ENCODE results near the gene MYO1G.
"Not testable (repeated sequence)": the region's sequence is repeated elsewhere in the genome, so short reads cannot be mapped to it uniquely, and the experiment has no call there.

Gene MYO1G

DNA sequence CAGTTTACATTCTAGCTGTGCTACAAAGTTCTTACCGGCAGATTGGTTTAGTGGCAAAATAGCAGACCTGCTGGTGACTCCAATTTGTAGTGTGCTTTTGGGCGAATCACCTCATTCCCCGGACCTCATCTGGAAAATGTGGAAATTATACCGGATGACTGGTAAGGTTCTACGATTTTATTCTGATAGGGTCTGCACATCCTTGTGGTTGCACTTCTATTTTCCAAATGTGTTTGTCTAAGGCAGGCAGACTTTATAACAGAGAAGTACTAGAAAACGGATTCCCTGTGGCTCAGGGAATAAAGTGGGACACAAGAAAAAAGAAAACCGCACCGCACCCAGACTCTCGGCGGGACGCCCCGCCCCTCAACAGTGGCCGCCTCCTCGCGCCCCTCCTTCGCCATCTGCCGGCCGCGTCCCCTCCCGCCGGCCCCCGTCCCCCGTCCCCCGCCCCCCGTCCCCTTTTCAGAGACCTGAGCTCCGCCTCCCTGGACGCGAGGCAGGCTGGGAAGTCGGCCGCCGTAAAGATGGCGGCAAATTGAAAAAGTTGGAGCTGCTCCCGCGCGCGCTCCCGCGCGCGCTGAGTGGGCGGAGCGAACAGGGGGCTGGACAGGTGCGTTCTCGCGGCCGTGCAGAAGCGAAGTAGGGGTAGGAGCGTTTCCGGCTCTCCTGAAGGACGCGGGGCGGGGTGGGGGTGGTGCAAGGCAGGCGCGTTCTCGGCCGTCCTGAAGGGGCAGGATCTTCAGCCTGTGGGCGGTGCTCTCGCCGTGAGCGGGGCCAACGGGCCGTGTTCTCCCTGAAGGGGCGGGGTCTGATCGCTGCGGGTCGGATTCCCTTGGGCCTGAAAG is 20.7 kb upstream of the MYO1G start:
- peak; percentile 82 to 100 (median 98) for DNase-seq

DNA sequence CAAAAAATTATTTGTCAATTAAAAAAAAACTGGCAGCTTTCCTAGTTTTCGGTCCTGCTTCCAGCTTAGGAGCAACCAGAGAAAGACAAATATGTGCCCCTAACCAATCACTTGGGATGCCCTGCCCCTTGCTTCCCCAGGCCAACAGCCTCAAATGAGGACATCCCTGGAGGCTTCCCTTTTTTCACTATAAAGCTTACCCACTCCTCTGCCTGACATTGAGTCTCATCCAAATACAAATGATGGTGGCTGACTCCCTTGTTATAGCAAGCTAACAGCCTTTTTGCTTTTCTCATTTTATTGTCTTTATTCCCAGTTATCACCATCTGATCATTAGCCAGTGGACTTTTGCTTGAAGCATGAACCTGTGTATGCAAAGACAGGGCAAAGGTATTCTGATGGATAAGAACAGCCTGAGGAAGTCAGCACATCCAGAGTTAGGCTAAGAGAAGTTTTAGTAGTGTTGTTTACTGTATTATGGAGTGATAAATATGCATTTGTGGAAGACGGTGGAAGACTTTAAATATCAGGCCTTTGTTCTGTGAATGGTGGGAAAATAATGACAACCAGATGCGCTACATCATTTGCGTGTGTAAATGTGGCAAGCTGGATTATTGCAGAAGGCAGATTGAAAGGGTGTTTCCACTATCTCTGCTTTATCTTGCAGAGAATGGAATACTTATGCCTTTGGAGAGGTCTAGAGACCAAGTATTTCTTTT is 19.5 kb upstream of the MYO1G start:
- no peak for DNase-seq

DNA sequence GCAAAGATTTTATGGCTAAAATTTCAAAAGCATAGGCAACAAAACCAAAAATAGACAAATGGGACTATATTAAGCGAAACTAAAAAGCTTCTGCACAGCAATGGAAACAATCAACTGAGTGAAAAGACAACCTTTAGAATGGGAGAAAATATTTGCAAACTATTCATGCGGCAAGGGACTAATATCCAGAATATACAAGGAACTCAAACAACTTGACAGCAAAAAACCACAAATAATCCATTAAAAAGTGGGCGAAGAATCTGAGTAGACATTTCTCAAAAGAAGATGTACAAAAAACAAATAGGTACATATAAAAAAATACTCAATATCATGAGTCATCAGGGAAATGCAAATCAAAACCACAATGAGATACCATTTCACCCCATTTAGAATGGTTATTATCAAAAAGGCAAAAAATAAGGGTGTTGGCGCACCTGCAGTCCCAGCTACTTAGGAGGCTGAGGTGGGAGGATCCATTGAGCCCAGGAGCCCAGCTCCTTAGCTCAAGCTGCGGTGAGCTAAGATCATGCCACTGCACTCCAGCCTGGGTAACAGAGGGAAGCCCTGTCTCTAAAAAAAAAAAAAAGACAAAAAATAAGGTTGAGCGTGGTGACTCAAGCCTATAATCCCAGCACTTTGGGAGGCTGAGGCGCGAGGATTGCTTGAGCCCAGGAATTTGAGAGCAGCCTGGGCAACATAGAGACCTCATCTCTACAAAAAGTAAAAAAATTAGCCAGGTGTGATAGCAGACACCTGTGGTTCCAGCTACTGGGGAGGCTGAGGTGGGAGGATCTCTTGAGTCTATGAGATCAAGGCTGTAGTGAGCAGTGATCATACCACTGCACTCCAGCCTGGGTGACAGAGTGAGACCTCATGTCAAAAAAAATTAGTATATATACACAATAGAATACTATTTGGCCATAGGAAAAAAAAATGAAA is 17.0 kb upstream of the MYO1G start:
- no peak for DNase-seq

DNA sequence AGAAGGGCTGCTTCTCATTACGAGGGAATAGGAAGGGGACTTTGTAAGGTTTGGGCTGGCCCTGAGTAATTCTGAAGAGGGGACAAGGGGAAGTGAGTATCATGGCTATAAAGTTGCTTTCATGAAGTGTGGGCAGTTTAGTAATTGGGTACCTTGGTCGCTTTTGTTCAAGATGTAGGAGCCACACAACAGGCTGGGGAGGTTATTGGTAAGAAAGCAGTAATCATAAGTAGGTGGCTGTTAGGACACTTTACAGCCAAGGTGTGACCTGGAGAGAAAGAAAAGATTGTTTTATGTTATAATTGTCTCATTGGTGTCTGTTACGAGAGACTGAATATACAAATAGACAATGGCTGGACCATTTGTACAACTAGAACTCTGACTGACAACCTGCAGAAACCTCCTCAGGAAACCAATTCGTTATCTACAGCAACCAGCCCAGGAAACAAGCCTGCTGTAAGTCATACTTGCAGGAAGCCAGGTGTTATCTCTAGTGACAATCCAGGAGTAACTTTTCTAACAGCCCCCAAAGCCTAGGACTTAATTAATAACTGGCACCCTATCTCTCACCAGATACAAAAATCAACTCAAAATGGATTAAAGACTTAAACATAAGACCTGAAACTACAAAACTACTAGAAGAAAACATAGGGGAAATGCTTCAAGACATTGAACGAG is 16.2 kb upstream of the MYO1G start:
- DNase-seq: no peak

DNA sequence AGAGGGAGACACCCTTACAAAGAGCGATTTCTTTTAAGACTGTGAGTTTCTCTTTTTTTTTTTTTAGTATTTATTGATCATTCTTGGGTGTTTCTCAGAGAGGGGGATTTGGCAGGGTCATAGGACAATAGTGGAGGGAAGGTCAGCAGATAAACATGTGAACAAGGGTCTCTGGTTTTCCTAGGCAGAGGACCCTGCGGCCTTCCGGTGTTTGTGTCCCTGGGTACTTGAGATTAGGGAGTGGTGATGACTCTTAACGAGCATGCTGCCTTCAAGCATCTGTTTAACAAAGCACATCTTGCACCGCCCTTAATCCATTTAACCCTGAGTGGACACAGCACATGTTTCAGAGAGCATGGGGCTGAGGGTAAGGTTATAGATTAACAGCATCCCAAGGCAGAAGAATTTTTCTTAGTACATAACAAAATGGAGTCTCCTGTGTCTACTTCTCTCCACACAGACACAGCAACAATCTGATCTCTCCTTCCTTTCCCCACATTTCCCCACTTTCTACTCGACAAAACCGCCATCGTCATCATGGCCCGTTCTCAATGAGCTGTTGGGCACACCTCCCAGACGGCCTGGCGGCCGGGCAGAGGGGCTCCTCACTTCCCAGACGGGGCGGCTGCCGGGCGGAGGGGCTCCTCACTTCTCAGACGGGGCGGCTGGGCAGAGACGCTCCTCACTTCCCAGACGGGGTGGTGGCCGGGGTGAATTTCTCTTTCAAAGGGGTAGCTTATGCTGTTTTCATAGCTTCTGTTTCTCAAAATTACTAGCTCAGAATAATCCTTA is 13.4 kb upstream of the MYO1G start:
- not testable (repeated sequence) for DNase-seq

DNA sequence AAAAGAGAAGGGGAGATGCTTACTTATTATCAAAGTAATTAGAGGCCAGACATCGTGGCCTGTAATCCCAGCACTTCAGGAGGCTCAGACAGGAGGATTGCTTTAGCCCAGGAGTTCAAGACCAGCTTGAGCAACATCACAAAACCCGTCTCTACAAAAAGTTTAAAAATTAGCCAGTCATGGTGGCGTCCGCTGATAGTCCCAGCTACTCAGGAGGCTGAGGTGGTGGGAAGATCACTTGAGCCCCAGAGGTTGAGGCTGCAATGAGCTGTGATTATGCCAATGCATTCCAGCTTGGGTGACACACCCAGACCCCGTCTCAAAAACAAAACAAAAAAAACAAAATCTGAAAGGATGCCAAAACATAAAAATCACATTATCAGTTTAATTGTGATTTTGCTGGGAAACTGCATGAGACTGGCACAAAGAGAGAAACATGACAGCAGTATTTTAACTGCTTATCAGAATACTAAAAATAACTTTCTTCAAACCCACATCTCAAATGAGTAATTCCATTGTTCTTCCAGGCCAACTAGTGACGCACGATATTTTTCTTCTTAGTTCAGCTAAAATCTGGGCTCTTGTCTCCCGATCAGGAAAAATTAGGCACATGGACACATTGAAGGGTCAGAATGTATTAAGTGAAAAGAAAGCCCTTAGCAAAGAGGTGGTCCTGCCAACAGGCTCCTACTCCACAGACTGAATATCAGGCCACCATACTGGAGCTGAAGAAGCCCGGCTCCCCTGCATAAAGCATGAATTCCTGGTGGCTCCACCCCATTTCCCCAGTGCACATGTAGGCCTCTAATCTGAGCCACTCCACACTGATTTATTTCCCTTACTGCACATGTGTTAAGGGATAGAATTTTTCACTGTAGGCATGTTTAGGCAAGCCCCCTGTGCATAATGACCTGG is 11.6 kb upstream of the MYO1G start:
- DNase-seq: no peak

DNA sequence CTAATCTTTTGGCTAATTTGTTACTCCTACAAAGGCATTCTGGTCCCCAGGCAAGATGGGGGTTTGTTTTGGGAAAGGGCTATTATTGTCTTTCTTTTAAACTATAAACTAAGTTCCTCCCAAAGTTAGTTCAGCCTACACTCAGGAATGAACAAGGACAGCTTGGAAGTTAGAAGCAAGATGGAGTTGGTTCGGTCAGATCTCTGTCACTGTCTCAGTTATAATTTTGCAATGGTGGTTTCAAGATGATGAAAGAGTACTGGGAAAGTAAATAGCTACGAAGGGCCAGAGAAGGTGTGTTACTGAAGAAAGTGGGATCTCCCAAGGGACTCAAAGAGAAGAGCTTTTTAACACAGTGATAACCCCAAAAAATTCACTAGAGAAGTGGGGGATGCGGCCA is 10.3 kb upstream of the MYO1G start:
- DNase-seq: no peak

DNA sequence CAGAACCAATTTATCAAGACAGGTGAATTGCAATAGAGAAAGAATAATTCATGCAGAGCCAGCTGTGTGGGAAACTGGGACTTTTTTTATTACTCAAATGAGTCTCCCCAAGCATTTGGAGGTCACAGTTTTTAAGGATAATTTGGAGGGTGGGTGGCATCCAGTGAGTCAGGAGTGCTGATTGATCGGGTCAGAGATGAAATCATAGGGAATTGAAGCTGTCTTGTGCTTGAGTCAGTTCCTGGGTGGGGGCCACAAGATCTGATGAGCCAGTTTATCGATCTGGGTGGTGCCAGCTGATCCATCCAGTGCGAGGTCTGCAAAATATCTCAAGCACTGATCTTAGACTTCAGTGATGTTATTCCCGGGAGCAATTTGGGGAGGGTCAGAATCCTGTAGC is 9.9 kb upstream of the MYO1G start:
- DNase-seq: no peak

DNA sequence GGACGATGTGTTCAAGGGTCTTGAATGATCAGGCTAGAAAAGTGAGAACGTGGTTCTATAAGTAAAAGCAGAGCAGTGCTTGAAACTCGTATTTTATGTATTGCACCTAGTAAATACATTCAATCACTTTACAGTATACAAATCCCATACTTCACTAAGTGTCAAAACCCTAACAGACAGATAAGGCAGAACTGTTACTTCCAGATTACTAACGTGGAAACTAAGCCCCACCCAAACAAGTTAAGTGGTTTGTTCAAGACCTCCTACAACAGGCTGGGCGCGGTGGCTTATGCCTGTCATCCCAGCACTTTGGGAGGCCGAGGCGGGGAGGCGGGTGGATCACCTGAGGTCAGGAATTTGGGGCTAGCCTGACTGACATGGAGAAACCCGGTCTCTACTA is 9.2 kb upstream of the MYO1G start:
- DNase-seq: no peak

DNA sequence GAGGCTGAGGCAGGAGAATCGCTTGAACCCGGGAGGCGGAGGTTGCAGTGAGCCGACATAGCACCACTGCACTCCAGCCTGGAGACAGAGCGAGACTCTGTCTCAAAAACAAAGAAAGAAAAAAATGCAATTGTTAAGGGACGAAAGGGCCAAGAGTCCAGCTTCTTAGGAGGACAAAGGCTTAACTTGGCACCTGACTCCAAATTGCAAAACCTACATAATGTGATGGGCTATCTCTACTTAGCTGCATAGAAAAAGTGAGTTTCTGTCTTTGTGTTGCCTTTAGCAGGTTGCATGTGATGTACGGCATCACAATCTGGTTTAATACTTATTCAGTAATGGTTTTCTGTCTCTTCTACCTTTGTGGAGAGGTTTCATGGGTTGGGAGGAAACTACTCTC is 8.6 kb upstream of the MYO1G start:
- DNase-seq: no peak

DNA sequence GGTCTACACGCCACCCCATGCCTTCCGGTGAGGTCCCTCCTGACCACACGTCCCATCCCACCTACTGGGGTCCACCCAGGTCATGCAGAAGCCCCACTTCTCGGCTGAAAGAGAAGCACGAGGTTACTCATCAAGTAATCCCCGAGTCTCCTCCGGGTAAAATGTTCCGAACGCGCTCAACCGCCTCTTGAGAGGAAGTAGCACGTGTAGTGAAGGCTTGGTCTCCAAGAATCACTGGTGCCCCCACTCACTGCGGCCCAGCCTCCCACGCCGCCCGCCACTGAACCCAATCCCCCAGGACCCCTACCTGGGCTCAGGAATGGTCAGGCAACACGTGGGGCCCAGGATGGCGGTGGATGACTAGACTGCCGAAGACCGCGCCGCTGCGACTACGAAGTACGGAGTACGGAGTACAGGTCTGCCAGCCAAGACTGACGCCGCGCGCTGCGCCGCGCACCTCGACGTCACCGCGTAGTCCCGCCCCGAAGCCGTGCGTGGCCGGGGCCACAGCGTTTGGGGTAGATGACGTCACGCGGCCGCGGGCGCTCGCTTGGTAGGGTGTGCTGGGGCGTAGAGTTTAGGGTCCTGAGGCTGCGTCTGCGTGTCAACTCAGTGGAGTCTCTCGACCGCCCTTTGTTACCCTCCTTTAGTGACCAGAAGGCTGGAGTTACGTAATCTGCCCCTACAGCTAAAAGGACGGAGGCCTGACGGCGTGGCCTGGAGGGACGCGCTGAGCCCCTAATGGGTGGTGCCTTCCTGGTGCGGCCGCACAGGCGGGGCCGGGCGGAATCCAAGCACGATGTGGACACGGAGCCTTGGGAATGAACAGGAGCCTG is 7.6 kb upstream of the MYO1G start:
- peak; percentile 51 to 95 (median 82) for DNase-seq

DNA sequence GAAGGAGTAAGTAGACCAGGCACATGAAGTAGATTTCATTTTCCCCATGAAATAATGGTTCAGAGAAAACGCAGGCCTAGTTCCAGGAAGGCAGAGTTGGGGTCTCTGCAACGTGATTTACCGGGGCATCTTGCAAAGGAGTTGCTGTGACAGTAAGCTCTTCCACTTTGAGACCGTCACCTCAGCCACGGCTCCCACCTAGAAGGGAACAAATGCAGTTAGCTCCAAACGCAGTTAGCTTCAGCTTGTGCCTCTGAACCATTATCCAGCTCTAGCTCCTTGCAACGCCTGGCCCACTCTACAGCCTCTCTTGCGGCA is 7.0 kb upstream of the MYO1G start:
- no peak for DNase-seq

DNA sequence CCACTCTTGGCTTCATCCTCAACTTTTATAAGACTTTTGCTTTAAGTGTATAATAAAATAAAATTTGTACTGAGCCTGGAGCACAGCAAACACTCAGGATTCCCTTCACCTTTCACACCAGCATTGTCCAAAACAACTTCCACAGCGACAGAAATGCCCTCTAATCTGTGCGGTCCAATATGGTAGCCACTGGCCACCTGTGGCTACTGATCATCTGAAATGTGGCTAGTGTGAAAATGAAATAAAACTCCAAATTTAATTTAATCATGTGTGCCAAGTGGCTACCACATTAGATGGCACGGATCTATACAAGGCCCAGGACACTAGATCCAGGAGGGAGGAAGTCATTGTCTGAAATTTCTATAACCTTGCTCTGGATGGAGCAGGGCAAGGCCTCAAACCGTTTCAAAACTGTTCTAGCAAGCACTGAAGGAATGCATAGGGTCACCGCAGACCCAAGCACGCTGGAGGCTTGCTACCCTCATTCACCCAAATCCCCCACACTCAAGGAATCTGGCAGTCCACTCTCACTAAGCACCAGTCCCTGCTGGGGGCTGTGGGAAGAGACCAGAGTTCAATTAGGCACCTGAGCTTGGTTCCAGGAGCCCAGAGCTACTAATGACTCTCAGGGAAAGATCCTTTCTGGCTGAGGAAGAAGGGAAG is 6.3 kb upstream of the MYO1G start:
- no peak for DNase-seq

DNA sequence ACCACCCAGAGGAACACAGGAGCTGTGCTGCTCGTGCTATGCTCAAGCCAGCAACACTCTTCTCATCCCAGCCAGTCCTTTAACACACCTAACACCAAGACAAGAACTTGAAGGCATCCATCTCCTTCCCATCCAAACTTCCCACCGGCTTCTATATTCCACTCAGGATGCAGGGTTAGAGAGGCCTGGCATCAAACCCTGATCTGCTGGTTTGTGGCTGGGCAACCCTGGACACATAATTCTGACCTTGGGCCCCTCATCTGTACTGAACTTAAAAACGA is 5.6 kb upstream of the MYO1G start:
- DNase-seq: no peak

DNA sequence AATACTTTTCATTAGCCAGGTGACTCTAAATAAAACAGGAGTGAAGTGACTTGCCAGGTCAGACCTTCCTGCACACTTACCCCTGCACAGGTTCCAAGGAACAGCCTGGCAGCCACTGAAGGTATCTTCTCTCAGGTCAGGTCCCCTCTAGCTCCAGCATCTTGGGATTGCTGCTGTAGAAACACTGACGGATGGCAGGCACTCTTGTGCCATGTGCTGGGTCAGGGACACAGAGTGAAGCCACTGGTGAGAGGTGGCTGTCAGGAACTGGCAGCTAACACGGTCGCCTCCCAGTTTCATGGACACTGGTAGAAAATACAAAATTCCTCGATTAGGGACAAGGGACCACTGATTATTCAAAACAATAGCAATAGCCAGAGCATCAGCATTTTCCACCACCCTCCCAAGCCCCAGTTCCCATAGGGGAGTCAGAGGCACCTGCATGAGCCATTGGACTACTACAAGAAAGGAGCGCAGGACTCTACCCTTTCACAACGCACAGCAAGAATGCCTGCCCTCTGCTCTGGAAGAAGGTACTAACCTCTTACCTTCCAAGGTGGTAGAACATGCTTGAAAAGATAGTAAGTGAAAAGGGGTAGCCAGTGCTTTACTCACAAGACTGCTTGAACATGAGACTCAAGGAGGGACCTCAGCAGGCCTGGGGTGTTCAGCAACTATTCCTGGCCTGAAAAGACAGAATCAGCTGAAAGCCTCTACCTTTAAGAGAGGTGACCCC is 5.1 kb upstream of the MYO1G start:
- DNase-seq: no peak

DNA sequence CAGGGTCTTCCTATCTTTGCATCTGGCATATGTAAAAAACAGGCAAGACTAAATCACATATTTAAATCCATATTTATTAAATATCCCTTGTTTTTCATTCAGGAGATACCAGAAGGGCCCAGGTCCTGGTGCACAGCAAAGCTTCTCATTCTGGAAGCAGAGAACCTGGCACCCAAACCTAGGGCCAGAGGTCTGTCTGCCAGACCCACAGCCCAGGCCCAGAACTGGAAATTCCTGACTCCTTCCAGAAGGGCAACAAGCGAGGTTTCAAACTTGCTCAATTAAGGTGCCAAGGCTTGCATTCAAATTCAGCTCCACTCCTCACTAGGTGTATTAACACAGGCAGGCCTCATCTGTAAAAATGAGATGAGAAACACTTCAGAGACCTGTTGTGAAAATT is 4.2 kb upstream of the MYO1G start:
- DNase-seq: no peak

DNA sequence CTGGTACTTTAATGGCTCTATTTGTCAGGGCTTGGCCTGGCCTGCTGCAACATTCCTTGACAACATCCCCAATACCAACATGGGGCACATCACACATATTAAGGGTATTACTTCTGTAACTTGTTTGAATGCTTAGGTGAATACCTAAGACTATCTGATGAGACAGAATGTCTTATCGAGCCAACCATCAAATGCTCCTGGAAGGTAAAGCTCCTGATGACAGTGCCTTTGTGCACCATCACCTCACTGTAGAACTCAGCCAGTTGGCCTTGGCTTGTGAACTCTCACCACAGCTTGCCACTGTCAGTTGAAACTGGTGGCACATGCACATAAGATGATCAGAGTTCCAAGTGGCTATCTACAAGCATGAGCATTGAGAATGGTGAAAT is 3.7 kb upstream of the MYO1G start:
- no peak for DNase-seq

Data from amygdala (tissue), 56 donors.